DND-41 (cell line): Measurements from ENCODE around the gene RABGAP1L.

Experiments
- CTCF ChIP-seq: IDR thresholded peaks from 2 replicates; pipeline ENCODE4 v1.5.1; 2012; ENCODE audit warnings: borderline replicate concordance, low read length, moderate library complexity, mild to moderate bottlenecking; ENCODE audit not compliant: poor library complexity, severe bottlenecking; ENCODE audit errors: extremely low read depth
- EZH2 ChIP-seq: IDR thresholded peaks from 3 replicates; pipeline ENCODE4 v1.6.1; 2012; ENCODE audit warnings: borderline replicate concordance, low read depth, mild to moderate bottlenecking, moderate library complexity, low read length, inconsistent platforms; ENCODE audit not compliant: severe bottlenecking

- TF ChIP-seq CTCF (no peak), EZH2 (no peak)
Measured at GRCh38 chr1:174858301-174858700, 699.0 kb downstream of the RABGAP1L start.
